ENCODE data around the gene RRAS.

- TF ChIP-seq CTCF (IDR thresholded peaks at IDR 0.05) (no peak), EP300 (IDR thresholded peaks at IDR 0.05; ENCODE audit: low read depth) (no peak), POLR2A (IDR thresholded peaks at IDR 0.05) (no peak)
Measured at GRCh38 chr19:49642492-49643035, 2.6 kb upstream of the RRAS start.
